ENCODE results near the gene SF3A2.

GRCh38 chr19:2221250-2221831 lies 15.3 kb upstream of the SF3A2 start:
- TF ChIP-seq CTCF (IDR thresholded peaks at IDR 0.05), result no peak
- TF ChIP-seq EZH2 (IDR thresholded peaks at IDR 0.05), result no peak
- no peak for TF ChIP-seq EZH2phosphoT487 (IDR thresholded peaks at IDR 0.05)
